OCI-LY3 (cell line): ENCODE results near the gene TRPC3.

Source experiments
- H2AFZ ChIP-seq: fragments of 200-600, 300-600 bp; shearing (Covaris generic); 2 replicates; pipeline ENCODE4 v1.6.0; 2014; ENCODE audit warnings: antibody characterized with exemption, low read depth, low read length
- H3K27ac ChIP-seq: fragments of 200-600, 300-600 bp; sonication (generic); 2 replicates; pipeline ENCODE4 v1.5.1; 2014; ENCODE audit warnings: mild to moderate bottlenecking, low read length, moderate library complexity, mixed read lengths
- H3K27me3 ChIP-seq: fragments of 200-600, 300-600 bp; sonication (generic); 2 replicates; pipeline ENCODE4 v1.6.1; 2014; ENCODE audit warnings: low read depth, low read length, mixed read lengths
- H3K36me3 ChIP-seq: fragments of 200-600, 300-600 bp; sonication (generic); replicated peaks from 2 replicates; pipeline ENCODE3; 2014; ENCODE audit warnings: low read depth, low read length, mixed read lengths
- H3K4me1 ChIP-seq: fragments of 300-600, 200-600 bp; sonication (generic); 2 replicates; pipeline ENCODE4 v1.6.1; 2014; ENCODE audit warnings: low read length, mixed read lengths
- H3K4me2 ChIP-seq: fragments of 200-600, 300-600 bp; sonication (generic); 2 replicates; pipeline ENCODE4 v1.6.1; 2014; ENCODE audit warnings: low read length, mixed read lengths
- H3K4me3 ChIP-seq: fragments of 300-600, 200-600 bp; sonication (generic); 2 replicates; pipeline ENCODE4 v1.5.1; 2014; ENCODE audit warnings: antibody characterized with exemption, mild to moderate bottlenecking, low read length, moderate library complexity
- H3K79me2 ChIP-seq: fragments of 300-600, 200-600 bp; shearing (Covaris generic); 2 replicates; pipeline ENCODE4 v1.6.1; 2014; ENCODE audit warnings: mild to moderate bottlenecking, low read length, mixed read lengths
- H3K9ac ChIP-seq: fragments of 300-600, 200-600 bp; shearing (Covaris generic); 2 replicates; pipeline ENCODE4 v1.6.0; 2014; ENCODE audit warnings: mild to moderate bottlenecking, low read length, moderate library complexity
- H3K9me3 ChIP-seq: fragments of 200-600, 300-600 bp; shearing (Covaris generic); 2 replicates; pipeline ENCODE4 v1.6.1; 2014; ENCODE audit warnings: low read length, mixed read lengths; ENCODE audit not compliant: insufficient read depth
- H4K20me1 ChIP-seq: fragments of 200-600, 300-600 bp; sonication (generic); 2 replicates; pipeline ENCODE4 v1.6.1; 2016; ENCODE audit warnings: low read length, mixed read lengths; ENCODE audit not compliant: insufficient read depth
- EZH2phosphoT487 ChIP-seq: fragments of 200-600 bp; shearing (Covaris generic); IDR thresholded peaks from 2 replicates; pipeline ENCODE4 v1.6.1; 2018; ENCODE audit warnings: antibody characterized with exemption, mixed run types, low read depth
- TF ChIP-seq, protein P1 (sequence below): fragments of 200-600, 300-600 bp; sonication (generic); IDR thresholded peaks from 2 replicates; pipeline ENCODE4 v1.5.1; 2014; ENCODE audit warnings: antibody characterized with exemption, low read length, low read depth

TRPC3 gene

DNA sequence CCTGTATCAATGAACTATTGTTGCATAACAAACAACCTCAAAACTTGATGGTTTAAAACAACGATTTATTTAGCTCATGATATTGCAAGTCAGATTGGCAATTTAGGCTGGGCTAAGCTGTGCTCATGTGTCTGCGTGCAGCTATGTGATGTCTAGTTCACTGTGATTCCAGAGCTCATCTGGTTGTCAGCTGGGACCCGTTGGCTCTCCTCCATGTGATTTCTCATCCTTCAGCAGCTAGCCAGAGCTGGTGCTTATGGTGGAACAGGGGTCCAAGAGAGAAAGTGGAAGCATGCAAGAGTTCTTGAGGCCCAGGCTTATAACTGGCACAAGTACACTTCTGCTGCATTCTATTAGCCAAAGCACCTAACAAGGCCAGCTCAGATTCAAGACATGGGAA, 28.8 kb upstream of the TRPC3 start:
- H2AFZ ChIP-seq, result no peak overlapping the region
- no peaks in the 10 kb centered on the region for H3K79me2 ChIP-seq
- no peaks in the 10 kb centered on the region for H3K9me3 ChIP-seq
- no peak overlapping the region for H3K9ac ChIP-seq
- H3K4me2 ChIP-seq, result no peak overlapping the region
- TF ChIP-seq, protein P1, sequence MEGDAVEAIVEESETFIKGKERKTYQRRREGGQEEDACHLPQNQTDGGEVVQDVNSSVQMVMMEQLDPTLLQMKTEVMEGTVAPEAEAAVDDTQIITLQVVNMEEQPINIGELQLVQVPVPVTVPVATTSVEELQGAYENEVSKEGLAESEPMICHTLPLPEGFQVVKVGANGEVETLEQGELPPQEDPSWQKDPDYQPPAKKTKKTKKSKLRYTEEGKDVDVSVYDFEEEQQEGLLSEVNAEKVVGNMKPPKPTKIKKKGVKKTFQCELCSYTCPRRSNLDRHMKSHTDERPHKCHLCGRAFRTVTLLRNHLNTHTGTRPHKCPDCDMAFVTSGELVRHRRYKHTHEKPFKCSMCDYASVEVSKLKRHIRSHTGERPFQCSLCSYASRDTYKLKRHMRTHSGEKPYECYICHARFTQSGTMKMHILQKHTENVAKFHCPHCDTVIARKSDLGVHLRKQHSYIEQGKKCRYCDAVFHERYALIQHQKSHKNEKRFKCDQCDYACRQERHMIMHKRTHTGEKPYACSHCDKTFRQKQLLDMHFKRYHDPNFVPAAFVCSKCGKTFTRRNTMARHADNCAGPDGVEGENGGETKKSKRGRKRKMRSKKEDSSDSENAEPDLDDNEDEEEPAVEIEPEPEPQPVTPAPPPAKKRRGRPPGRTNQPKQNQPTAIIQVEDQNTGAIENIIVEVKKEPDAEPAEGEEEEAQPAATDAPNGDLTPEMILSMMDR, result no peak
- no peak for TF ChIP-seq EZH2phosphoT487
- H3K27me3 ChIP-seq, result no peaks in the 10 kb centered on the region
- H3K4me1 ChIP-seq, result peaks cover 12% of the 10 kb centered on the region
- H3K36me3 ChIP-seq, result no peaks in the 10 kb centered on the region
- H3K27ac ChIP-seq, result no peak overlapping the region
- H4K20me1 ChIP-seq, result no peaks in the 10 kb centered on the region
- no peak overlapping the region for H3K4me3 ChIP-seq

DNA sequence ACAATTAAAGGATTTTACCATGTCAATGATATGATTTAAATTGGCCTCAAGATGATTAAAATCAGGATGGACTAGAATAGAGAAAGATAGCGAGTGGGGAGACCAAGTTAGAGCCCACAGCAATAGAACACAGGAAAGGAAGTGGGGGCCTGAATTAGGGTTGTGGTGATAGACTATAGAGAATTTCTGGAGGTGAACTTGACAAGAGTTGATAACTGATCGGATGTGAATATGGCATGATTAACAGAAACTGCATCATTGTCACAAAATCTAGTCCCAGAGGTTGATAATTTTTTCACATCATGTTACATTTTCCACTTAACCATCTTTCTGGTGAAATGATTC, 26.3 kb upstream of the TRPC3 start:
- no peaks in the 10 kb centered on the region for H3K36me3 ChIP-seq
- H3K27me3 ChIP-seq, result no peaks in the 10 kb centered on the region
- H3K79me2 ChIP-seq, result no peaks in the 10 kb centered on the region
- no peaks in the 10 kb centered on the region for H3K9me3 ChIP-seq
- peaks cover 12% of the 10 kb centered on the region for H3K4me1 ChIP-seq
- TF ChIP-seq, protein P1, result no peak
- no peak for TF ChIP-seq EZH2phosphoT487
- no peak overlapping the region for H3K27ac ChIP-seq
- H4K20me1 ChIP-seq, result no peaks in the 10 kb centered on the region
- peak overlapping the region; percentile 8; the same call in 1 of the 2 replicates for H3K4me3 ChIP-seq
- H3K4me2 ChIP-seq, result peak overlapping the region; percentile 40
- peak overlapping the region; percentile 8; the same call in 1 of the 2 replicates for H2AFZ ChIP-seq
- H3K9ac ChIP-seq, result no peak overlapping the region

DNA sequence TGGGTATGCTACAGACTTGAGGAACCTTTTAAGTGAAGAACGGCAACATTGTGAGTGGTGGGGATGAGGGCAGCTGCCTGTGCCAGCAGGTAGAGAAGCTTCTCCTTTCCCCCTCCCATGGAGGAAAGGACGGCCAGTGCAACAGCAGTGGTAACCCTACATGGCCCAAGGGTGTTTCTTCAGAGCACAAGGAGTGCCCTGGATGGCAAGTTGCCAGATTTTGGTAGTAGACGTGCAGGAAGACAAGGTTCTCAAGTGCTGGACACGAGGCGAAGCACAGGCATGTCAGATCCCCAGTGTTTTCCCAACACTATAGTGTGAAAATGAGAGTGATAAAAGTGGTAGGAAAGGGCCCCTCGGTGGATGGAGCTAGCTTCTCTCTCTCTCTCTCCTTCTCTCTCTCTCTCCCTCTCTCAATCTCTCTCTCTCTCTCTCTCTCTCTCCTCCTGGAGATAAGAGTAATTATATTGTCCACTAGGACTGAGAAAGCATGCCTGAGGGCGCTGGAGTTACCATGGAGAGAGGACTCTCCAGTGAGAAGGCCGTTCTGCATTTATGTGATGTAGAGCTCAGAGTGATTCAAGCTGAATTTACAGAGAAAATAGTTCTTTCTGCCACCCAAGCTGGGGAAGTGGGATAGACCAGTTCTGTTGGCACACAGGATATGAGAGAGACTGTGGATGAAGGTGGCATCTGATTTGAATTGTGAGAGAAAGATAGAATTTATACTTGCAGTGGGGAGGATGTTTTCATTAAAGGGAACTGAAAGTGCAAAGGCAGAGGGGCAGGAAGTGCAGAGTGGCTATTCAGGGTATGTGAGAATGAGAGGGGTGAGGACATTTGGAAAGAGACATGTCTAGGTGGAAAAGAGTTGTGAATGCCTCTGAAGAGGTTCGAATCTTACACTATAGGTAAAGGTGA, 25.7 kb upstream of the TRPC3 start:
- Histone ChIP-seq H3K4me3 (peak overlapping the region; percentile 8; the same call in 1 of the 2 replicates), H3K79me2 (no peaks in the 10 kb centered on the region), H2AFZ (peak overlapping the region; percentile 8; the same call in 1 of the 2 replicates), H3K9me3 (no peaks in the 10 kb centered on the region), H4K20me1 (no peaks in the 10 kb centered on the region), H3K4me1 (peaks cover 12% of the 10 kb centered on the region), H3K27ac (no peak overlapping the region), H3K9ac (no peak overlapping the region), H3K27me3 (no peaks in the 10 kb centered on the region), H3K36me3 (no peaks in the 10 kb centered on the region), H3K4me2 (peak overlapping the region; percentile 40)
- TF ChIP-seq, protein P1, result no peak
- TF ChIP-seq EZH2phosphoT487, result no peak

DNA sequence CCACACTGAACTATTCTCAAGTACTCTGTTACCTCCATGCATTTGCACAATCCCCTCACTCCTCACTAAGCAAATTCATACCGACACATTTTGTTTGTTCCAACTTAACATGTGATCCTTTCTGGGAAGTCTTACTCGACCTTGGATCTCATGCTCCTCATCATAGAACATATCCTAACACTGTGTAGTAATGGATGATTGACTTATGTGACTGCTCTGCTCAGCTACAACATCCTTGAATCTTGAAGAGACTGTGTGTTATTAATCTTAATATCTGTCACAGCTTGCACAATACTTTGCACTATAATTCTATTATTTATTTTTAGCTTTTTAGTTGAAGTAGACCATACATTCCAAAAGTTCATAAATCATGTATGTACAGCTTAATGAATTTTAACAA, 23.9 kb upstream of the TRPC3 start:
- no peak overlapping the region for H3K27ac ChIP-seq
- no peaks in the 10 kb centered on the region for H4K20me1 ChIP-seq
- no peaks in the 10 kb centered on the region for H3K9me3 ChIP-seq
- H2AFZ ChIP-seq, result no peak overlapping the region
- peaks cover 12% of the 10 kb centered on the region for H3K4me1 ChIP-seq
- TF ChIP-seq, protein P1, result no peak
- TF ChIP-seq EZH2phosphoT487, result no peak
- no peak overlapping the region for H3K4me3 ChIP-seq
- no peaks in the 10 kb centered on the region for H3K36me3 ChIP-seq
- no peaks in the 10 kb centered on the region for H3K27me3 ChIP-seq
- no peak overlapping the region for H3K4me2 ChIP-seq
- no peak overlapping the region for H3K9ac ChIP-seq
- H3K79me2 ChIP-seq, result no peaks in the 10 kb centered on the region
